Smooth muscle cell (in vitro differentiated cells): Measurements from ENCODE around the gene REM2. TPM values are rescaled to one million over a fixed set of nuclear protein-coding genes. Genes with fewer than 3 reads are reported as not detected.

Experiments
- DNase-seq: peaks from one replicate; lab custom pipeline; 2025; ENCODE audit not compliant: unreplicated experiment; lab: John Stamatoyannopoulos, UW
- H2AFZ ChIP-seq: fragments of 200-600 bp; sonication (generic); 2 replicates; pipeline ENCODE4 v1.6.0; 2016; ENCODE audit warnings: antibody characterized with exemption, low read depth, mild to moderate bottlenecking
- H3F3A ChIP-seq: fragments of 200-600 bp; sonication (generic); 2 replicates; pipeline ENCODE4 v1.6.0; 2017; ENCODE audit warnings: antibody characterized with exemption, low read depth
- H3K27ac ChIP-seq: fragments of 200-600 bp; sonication (generic); 2 replicates; pipeline ENCODE4 v1.5.1; 2016; ENCODE audit warnings: low read depth, mild to moderate bottlenecking
- H3K27me3 ChIP-seq: fragments of 200-600 bp; sonication (generic); 2 replicates; pipeline ENCODE4 v1.6.1; 2016; ENCODE audit warnings: low read depth, mild to moderate bottlenecking
- H3K36me3 ChIP-seq: fragments of 200-600 bp; sonication (generic); 2 replicates; pipeline ENCODE4 v1.5.1; 2016; ENCODE audit warnings: low read depth
- H3K4me1 ChIP-seq: fragments of 200-600 bp; sonication (generic); 2 replicates; pipeline ENCODE4 v1.5.1; 2016; ENCODE audit warnings: low read depth
- H3K4me2 ChIP-seq: fragments of 200-600 bp; sonication (generic); 2 replicates; pipeline ENCODE4 v1.6.0; 2016; ENCODE audit warnings: mild to moderate bottlenecking
- H3K4me3 ChIP-seq: fragments of 200-600 bp; sonication (generic); 2 replicates; pipeline ENCODE4 v1.5.1; 2016; ENCODE audit warnings: mild to moderate bottlenecking
- H3K79me2 ChIP-seq: fragments of 200-600 bp; sonication (generic); 2 replicates; pipeline ENCODE4 v1.6.0; 2016; ENCODE audit warnings: low read depth, mild to moderate bottlenecking
- H3K9ac ChIP-seq: fragments of 200-600 bp; sonication (generic); 2 replicates; pipeline ENCODE4 v1.6.0; 2016; ENCODE audit warnings: low read depth
- H3K9me3 ChIP-seq: fragments of 200-600 bp; sonication (generic); replicated peaks from 2 replicates; pipeline ENCODE4 v1.5.1; 2016; ENCODE audit warnings: low read depth
- H4K20me1 ChIP-seq: fragments of 200-600 bp; sonication (generic); 2 replicates; pipeline ENCODE4 v1.6.0; 2016; ENCODE audit warnings: low read depth
- WGBS: methylation state at CpG from one replicate; pipeline ENCODE4 v1.1.7; 2016; ENCODE audit warnings: low lambda C conversion rate; 5-methylcytosine and 5-hydroxymethylcytosine counted together
- polyA plus RNA-seq: library from polyadenylated mRNA; unstranded; fragments of >200 nt; fragmentation: Nextera tagmentation; extraction: Ambion mirVana; gene quantifications from 2 replicates; pipeline ENCODE4 v1.2.1, GENCODE V29; 2016
- total RNA-seq: library from RNA; depleted of rRNA; stranded (reverse); fragments of >200 nt; gene quantifications from 2 replicates; pipeline ENCODE4 v1.2.3, GENCODE V29; 2014
- TF ChIP-seq, protein P1 (sequence below): fragments of 200-600 bp; sonication (generic); IDR thresholded peaks from 2 replicates; pipeline ENCODE4 v1.5.1; 2017; ENCODE audit warnings: borderline replicate concordance, mild to moderate bottlenecking, antibody characterized with exemption; ENCODE audit not compliant: insufficient read depth, poor library complexity, severe bottlenecking

Gene REM2, protein sequence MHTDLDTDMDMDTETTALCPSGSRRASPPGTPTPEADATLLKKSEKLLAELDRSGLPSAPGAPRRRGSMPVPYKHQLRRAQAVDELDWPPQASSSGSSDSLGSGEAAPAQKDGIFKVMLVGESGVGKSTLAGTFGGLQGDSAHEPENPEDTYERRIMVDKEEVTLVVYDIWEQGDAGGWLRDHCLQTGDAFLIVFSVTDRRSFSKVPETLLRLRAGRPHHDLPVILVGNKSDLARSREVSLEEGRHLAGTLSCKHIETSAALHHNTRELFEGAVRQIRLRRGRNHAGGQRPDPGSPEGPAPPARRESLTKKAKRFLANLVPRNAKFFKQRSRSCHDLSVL
- total RNA-seq (0.22 and 2.6 TPM in 2 replicates), polyA plus RNA-seq (1.6 and 5.9 TPM in 2 replicates)

DNA sequence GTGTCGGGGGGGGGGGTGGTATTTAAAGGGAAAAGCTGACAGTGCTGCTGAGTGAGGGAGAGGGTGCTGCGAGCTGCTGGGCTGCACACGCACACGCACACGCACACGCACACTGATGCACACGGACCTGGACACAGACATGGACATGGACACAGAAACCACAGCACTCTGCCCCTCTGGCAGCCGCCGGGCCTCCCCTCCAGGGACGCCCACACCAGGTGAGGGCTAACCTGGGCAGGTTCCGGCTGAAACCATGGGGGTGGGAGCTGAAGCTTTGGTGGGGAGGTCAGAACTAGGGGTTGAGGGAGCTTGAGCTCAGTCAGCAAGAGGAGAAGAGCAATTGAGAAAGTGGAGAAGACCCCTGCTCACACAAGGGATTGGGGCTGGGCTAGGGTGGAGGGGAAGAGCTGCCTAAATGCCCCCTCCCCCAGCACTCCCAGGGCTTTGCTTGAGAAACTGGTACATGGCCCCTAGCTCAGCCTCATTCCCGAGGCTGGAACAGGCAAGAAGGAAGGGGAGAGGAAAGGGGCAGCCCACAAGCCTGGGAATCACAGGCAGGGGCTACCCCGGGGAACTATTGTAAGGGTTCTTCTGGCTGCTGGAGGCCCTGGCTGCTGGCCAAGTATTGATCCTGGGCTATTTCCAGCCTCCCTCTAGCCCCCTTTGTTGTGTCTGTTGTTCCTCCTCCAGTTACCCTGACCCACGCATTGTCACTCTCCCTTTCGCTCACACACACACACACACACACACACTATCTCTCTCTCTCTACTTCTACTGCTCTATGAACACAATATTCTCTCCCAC is at the start of gene REM2:
Gene REM2, plus strand, starts transcription at position 50 of the 804 bp plus-strand sequence. Its CDS starts 66 bp downstream, at position 116.
- no peak for DNase-seq
- 37% methylated on average over 9 of the region's 15 CpGs for WGBS
- peak within 1 kb of the TSS; percentile 24 for H3K4me3 ChIP-seq
- H3K4me2 ChIP-seq: peak within 1 kb of the TSS; percentile 76
- H3K27me3 ChIP-seq: no peaks in the 10 kb centered on the region
- H3K27ac ChIP-seq: peak within 1 kb of the TSS; percentile 10
- H4K20me1 ChIP-seq: no peaks in the 10 kb centered on the region
- H3K9ac ChIP-seq: peak within 1 kb of the TSS; percentile 53
- no peaks in the 10 kb centered on the region for H3K9me3 ChIP-seq
- peaks cover 10% of the 10 kb centered on the region for H3F3A ChIP-seq
- no peaks in the 10 kb centered on the region for H3K36me3 ChIP-seq
- TF ChIP-seq, protein P1, sequence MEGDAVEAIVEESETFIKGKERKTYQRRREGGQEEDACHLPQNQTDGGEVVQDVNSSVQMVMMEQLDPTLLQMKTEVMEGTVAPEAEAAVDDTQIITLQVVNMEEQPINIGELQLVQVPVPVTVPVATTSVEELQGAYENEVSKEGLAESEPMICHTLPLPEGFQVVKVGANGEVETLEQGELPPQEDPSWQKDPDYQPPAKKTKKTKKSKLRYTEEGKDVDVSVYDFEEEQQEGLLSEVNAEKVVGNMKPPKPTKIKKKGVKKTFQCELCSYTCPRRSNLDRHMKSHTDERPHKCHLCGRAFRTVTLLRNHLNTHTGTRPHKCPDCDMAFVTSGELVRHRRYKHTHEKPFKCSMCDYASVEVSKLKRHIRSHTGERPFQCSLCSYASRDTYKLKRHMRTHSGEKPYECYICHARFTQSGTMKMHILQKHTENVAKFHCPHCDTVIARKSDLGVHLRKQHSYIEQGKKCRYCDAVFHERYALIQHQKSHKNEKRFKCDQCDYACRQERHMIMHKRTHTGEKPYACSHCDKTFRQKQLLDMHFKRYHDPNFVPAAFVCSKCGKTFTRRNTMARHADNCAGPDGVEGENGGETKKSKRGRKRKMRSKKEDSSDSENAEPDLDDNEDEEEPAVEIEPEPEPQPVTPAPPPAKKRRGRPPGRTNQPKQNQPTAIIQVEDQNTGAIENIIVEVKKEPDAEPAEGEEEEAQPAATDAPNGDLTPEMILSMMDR: no peak
- no peaks in the 10 kb centered on the region for H3K79me2 ChIP-seq
- peaks cover 21% of the 10 kb centered on the region for H3K4me1 ChIP-seq
- no peak within 1 kb of the TSS for H2AFZ ChIP-seq

DNA sequence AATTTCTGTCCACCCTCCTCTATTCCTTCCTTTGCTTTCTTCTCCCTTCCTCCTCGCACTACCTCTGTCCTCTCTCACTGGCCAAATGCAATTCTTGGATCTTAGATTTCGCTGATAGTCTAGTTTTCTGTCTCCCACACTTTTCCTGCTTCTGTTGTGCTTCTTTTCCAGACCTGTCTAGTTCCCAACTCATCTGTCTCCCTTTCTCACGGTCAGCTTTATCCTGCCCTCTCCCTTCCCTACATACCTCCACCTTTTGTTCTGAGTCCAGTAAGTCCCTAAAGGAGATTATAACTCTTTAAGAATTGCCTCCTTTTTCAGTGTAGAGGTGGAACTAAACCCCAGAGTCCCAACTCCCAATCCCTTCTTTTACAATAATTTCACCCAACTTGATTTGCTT is 47.5 kb upstream of the REM2 start:
- Histone ChIP-seq H3K79me2 (peaks cover 45% of the 10 kb centered on the region), H3K4me1 (peaks cover 7% of the 10 kb centered on the region), H4K20me1 (peaks cover 23% of the 10 kb centered on the region), H3K9ac (no peak overlapping the region), H2AFZ (no peak overlapping the region), H3K27me3 (no peaks in the 10 kb centered on the region), H3K27ac (peak overlapping the region; percentile 87), H3F3A (peaks cover 31% of the 10 kb centered on the region), H3K36me3 (no peaks in the 10 kb centered on the region), H3K4me2 (peak overlapping the region; percentile 95), H3K4me3 (no peak overlapping the region), H3K9me3 (no peaks in the 10 kb centered on the region)
- TF ChIP-seq, protein P1: no peak
- DNase-seq: no peak
- 84% methylated on average over 3 of the region's 3 CpGs for WGBS

DNA sequence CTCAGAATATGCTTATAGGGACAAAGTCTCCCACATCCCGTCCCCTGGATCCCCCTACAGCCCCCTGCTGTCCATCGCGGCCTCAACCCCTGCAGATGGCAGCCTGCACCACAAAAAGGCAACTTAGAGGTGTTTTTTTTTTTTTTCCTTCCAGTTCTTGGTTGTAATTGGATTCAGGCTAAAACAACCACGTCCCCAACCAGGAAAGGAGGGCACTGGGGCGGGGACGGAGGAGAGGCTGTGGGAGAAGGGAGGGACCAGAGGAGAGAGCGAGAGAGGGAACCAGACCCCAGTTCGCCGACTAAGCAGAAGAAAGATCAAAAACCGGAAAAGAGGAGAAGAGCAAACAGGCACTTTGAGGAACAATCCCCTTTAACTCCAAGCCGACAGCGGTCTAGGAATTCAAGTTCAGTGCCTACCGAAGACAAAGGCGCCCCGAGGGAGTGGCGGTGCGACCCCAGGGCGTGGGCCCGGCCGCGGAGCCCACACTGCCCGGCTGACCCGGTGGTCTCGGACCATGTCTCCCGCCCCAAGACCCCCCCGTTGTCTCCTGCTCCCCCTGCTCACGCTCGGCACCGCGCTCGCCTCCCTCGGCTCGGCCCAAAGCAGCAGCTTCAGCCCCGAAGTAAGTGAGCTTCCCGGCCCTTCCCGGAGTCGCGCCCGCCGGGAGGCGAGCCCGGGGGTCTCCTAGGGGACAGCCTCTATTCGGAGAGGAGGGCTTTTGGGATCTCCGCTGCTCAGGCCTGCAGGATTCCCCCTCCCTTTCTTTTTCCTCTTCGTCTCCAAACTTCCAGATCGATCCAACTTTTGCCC is 46.5 kb upstream of the REM2 start, which contains the start of gene MMP14:
Gene MMP14, plus strand, starts transcription at position 285 of the 813 bp plus-strand sequence. Its CDS starts 233 bp downstream, at position 518.
- peak within 1 kb of the TSS; percentile 96 for H3K9ac ChIP-seq
- DNase-seq: peak; percentile 26
- TF ChIP-seq, protein P1: peak; percentile 26
- peak within 1 kb of the TSS; percentile 49 for H2AFZ ChIP-seq
- H3K36me3 ChIP-seq: no peaks in the 10 kb centered on the region
- H3K4me3 ChIP-seq: peak within 1 kb of the TSS; percentile 71
- no peaks in the 10 kb centered on the region for H3K9me3 ChIP-seq
- peaks cover 31% of the 10 kb centered on the region for H3F3A ChIP-seq
- H3K4me2 ChIP-seq: peak within 1 kb of the TSS; percentile 95
- H3K27ac ChIP-seq: peak within 1 kb of the TSS; percentile 87
- H3K27me3 ChIP-seq: no peaks in the 10 kb centered on the region
- under 1% methylated on average over 38 of the region's 46 CpGs for WGBS
- H3K4me1 ChIP-seq: peaks cover 4% of the 10 kb centered on the region
- H4K20me1 ChIP-seq: peaks cover 33% of the 10 kb centered on the region
- H3K79me2 ChIP-seq: peaks cover 51% of the 10 kb centered on the region
